Activated CD4-positive, alpha-beta T cell treated with anti-CD3 and anti-CD28 coated beads, Interleukin-2, amount 10 ng/mL, durations not matched to agents 24 days and 14 days (primary cell): ENCODE results near the gene NLN. TPM values are rescaled to one million over a fixed set of nuclear protein-coding genes. Genes with fewer than 3 reads are reported as not detected.
"Not testable (repeated sequence)": the region's sequence is repeated elsewhere in the genome, so short reads cannot be mapped to it uniquely, and the experiment has no call there.

ENCODE experiments used
- DNase-seq: peaks from one replicate; pipeline ENCODE4 v3.0.0; 2022
- H3K27ac Mint-ChIP-seq: one replicate; pipeline ENCODE4 v1.8.0; 2022; ENCODE audit warnings: mild to moderate bottlenecking, mixed read lengths
- H3K27me3 Mint-ChIP-seq: one replicate; pipeline ENCODE4 v1.8.0; 2022; ENCODE audit warnings: mixed read lengths
- H3K36me3 Mint-ChIP-seq: one replicate; pipeline ENCODE4 v1.8.0; 2022; ENCODE audit warnings: low read depth, mild to moderate bottlenecking, mixed read lengths
- H3K4me1 Mint-ChIP-seq: one replicate; pipeline ENCODE4 v1.8.0; 2021; ENCODE audit warnings: mixed read lengths
- H3K4me3 Mint-ChIP-seq: one replicate; pipeline ENCODE4 v1.8.0; 2022; ENCODE audit warnings: mild to moderate bottlenecking, moderate library complexity, mixed read lengths
- H3K9me3 Mint-ChIP-seq: one replicate; pipeline ENCODE4 v1.8.0; 2021; ENCODE audit warnings: mixed read lengths
- intact Hi-C: fragments of 100-400 bp; cut with micrococcal nuclease; formaldehyde crosslinking; loops from one replicate; pipeline ENCODE4 v1.15.1; 2023
- total RNA-seq: library from RNA; stranded (reverse); gene quantifications from 2 replicates; pipeline ENCODE4 v1.2.3, GENCODE V29; 2022

Gene NLN
- total RNA-seq, 1 donor from 2014 or later = 28.0 TPM

DNA sequence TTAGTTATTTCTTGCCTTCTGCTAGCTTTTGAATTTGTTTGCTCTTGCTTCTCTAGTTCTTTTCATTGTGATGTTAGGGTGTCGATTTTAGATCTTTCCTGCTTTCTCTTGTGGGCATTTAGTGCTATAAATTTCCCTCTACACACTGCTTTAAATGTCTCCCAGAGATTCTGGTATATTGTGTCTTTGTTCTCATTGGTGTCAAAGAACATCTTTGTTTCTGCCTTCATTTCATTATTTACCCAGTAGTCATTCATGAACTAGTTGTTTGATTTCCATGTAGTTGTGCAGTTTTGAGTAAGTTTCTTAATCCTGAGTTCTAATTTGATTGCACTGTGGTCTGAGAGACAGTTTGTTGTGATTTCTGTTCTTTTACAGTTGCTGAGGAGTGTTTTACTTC is 127.9 kb downstream of the NLN start:
- Mint-ChIP-seq H3K9me3 (peaks cover 32% of the 10 kb centered on the region), H3K27ac (peak overlapping the region; percentile 6), H3K27me3 (peaks cover 21% of the 10 kb centered on the region)
- intact Hi-C loops, H3K4me1 Mint-ChIP-seq, DNase-seq, H3K36me3 Mint-ChIP-seq, H3K4me3 Mint-ChIP-seq: not testable (repeated sequence)

- Mint-ChIP-seq H3K36me3 (no peaks in the 10 kb centered on the region), H3K4me3 (no peak overlapping the region), H3K27ac (no peak overlapping the region), H3K4me1 (no peaks in the 10 kb centered on the region), H3K9me3 (peaks cover 29% of the 10 kb centered on the region), H3K27me3 (peaks cover 15% of the 10 kb centered on the region)
- intact Hi-C loops = no loop called here
- no peak for DNase-seq
Observed at GRCh38 chr5:65854925-65855324, 132.9 kb downstream of the NLN start.

DNA sequence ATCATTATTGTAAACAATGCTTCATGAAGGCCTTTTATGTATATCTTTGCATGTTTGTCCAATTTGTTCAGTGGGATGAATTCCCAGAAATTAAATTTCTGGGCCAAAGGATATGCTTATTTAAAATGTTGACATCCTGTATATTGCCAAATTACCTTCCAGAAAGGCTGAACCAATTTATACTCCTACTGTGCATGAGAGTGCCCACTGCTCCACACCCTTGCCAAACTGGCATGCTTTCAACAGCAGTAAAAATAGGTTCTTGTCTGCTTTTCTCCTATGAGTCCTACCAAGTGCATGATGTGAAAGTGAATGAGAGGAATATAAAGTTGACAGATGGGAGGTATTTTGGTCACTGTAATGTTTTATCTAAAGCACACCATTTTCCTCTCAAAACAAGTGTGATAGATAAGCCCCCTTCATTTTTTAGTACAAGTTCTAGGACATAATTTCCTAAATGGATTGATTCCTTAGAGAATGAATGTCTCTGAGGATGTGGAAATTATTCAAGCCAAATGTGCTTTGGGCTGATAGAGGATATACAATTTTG is 133.8 kb downstream of the NLN start:
- Mint-ChIP-seq H3K27me3 (peaks cover 10% of the 10 kb centered on the region), H3K4me3 (no peak overlapping the region), H3K36me3 (no peaks in the 10 kb centered on the region), H3K27ac (no peak overlapping the region), H3K9me3 (peaks cover 21% of the 10 kb centered on the region), H3K4me1 (no peaks in the 10 kb centered on the region)
- DNase-seq = no peak
- intact Hi-C loops = no loop called here

GRCh38 chr5:65856520-65856919 is 134.5 kb downstream of the NLN start:
- intact Hi-C loops = no loop called here
- H3K4me1 Mint-ChIP-seq = no peaks in the 10 kb centered on the region
- no peak for DNase-seq

DNA sequence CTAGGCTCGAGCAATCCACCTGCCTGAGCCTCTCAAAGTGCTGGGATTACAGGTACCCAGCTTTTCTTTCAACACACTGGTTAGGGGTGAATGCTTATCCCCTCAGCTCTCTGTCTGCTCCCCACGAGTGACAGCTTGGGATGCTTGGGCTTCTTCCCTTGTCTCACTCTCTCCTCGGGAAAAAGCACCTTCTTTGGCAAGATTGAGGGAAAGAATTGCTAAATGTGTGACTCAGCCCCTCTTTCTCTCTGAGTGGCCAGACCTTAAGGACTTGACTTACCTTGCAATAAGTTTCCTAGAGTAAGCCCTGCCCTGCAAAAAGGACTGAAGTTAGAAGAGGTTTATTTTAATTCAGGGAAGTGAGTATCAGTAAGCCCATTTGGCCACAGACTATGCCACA is 136.3 kb downstream of the NLN start:
- H3K36me3 Mint-ChIP-seq = no peaks in the 10 kb centered on the region
- peaks cover 2% of the 10 kb centered on the region for H3K4me1 Mint-ChIP-seq
- H3K27me3 Mint-ChIP-seq = peaks cover 3% of the 10 kb centered on the region
- H3K9me3 Mint-ChIP-seq = peaks cover 13% of the 10 kb centered on the region
- intact Hi-C loops = no loop called here
- H3K27ac Mint-ChIP-seq = no peak overlapping the region
- H3K4me3 Mint-ChIP-seq = no peak overlapping the region
- no peak for DNase-seq

More at GRCh38 chr5:65856520-65856919, 134.5 kb downstream of the NLN start:
- Mint-ChIP-seq H3K27me3 (peaks cover 5% of the 10 kb centered on the region), H3K9me3 (peaks cover 17% of the 10 kb centered on the region), H3K4me3 (no peak overlapping the region), H3K27ac (no peak overlapping the region), H3K36me3 (no peaks in the 10 kb centered on the region)

- no peak for DNase-seq
- Mint-ChIP-seq H3K27ac (no peak overlapping the region), H3K4me1 (peaks cover 7% of the 10 kb centered on the region), H3K36me3 (no peaks in the 10 kb centered on the region), H3K9me3 (peaks cover 9% of the 10 kb centered on the region), H3K4me3 (no peak overlapping the region), H3K27me3 (peaks cover 2% of the 10 kb centered on the region)
- intact Hi-C loops = no loop called here
Observed at GRCh38 chr5:65861830-65862241, 139.8 kb downstream of the NLN start.

DNA sequence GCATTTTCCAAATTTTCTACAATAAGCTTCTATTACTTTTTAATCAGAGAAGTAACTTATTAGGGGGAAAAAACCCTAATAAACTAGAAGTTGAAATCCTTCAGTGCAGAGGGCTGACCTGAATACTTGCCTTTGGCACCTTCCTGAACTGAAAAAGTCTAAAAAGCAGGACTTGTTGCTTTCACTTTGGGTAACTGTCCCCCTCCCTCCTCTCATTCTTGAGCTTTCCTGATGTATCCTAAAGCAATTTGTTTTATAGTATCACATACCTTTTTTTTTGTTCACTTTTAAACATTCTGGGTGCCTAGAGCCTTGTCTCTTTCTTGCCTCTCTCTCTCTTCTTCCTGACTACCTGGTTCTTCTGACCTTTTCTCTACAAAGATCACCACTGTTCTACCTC is 140.4 kb downstream of the NLN start:
- Mint-ChIP-seq H3K27me3 (peaks cover 2% of the 10 kb centered on the region), H3K27ac (no peak overlapping the region), H3K4me3 (no peak overlapping the region), H3K4me1 (peaks cover 12% of the 10 kb centered on the region), H3K9me3 (peaks cover 9% of the 10 kb centered on the region), H3K36me3 (no peaks in the 10 kb centered on the region)
- intact Hi-C loops = no loop called here
- no peak for DNase-seq

- Mint-ChIP-seq H3K4me1 (peaks cover 18% of the 10 kb centered on the region), H3K27ac (no peak overlapping the region), H3K9me3 (peaks cover 8% of the 10 kb centered on the region), H3K36me3 (no peaks in the 10 kb centered on the region), H3K27me3 (peaks cover under 1% of the 10 kb centered on the region), H3K4me3 (no peak overlapping the region)
- no peak for DNase-seq
- intact Hi-C loops = no loop called here
Observed at GRCh38 chr5:65863747-65864146, 141.7 kb downstream of the NLN start.

DNA sequence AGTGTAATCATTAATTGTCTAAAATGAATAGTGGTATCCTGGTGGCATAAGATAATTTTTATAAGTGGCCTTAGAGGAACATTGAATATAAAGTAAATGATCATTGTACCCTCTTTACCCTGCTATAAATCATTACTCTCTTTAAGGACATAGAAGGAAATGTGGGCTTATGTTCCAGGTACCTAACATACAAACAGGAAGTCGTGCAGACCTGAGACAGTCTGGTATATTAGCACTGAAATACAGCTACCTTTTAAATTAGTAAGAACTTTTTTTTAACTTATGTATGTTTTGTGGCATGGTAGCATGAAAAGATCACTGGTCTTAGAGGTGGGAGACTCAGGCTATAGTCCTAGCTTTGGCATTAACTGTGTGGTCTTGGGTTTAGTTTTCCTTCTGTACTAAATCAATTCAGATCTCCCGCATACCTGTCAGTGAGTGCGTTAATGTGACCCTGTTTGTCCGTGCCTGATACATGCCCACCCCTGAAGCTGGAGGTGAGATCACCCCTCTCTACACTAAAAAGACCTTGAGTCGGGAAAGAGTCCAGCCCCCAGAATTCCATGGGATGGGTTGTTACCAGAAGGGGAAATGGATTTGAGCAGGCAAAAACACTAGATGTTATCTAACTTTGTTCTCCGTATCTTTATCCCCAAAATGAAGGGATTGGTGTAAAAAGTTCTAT is 145.0 kb downstream of the NLN start:
- Mint-ChIP-seq H3K4me1 (peaks cover 18% of the 10 kb centered on the region), H3K27ac (peak overlapping the region; percentile 42), H3K9me3 (no peaks in the 10 kb centered on the region), H3K36me3 (no peaks in the 10 kb centered on the region), H3K4me3 (peak overlapping the region; percentile 60), H3K27me3 (no peaks in the 10 kb centered on the region)
- no peak for DNase-seq
- intact Hi-C loops = no loop called here

GRCh38 chr5:65867542-65868195 is 145.7 kb downstream of the NLN start:
- H3K4me3 Mint-ChIP-seq = peak overlapping the region; percentile 60
- H3K36me3 Mint-ChIP-seq = no peaks in the 10 kb centered on the region
- peaks cover 15% of the 10 kb centered on the region for H3K4me1 Mint-ChIP-seq
- DNase-seq = no peak
- no peaks in the 10 kb centered on the region for H3K27me3 Mint-ChIP-seq
- intact Hi-C loops = no loop called here
- H3K9me3 Mint-ChIP-seq = no peaks in the 10 kb centered on the region
- H3K27ac Mint-ChIP-seq = peak overlapping the region; percentile 48

DNA sequence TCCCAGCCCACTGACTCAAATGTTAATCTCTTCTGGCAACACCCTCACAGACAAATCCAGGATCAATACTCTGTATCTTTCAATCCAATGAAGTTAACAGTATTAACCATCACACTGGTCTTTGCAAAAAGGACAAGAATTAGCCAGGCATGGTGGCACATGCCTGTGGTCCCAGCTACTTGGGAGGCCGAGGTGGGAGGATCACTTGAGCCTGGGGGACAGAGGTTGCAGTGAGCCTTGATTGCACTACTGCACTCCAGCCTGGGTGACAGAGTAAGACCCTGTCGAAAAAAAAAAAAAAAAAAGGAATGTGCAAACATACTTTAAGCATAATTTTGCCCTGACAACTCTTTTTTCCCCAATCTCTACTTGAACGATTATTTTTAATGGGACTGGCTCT is 146.5 kb downstream of the NLN start:
- intact Hi-C loops = no loop called here

DNA sequence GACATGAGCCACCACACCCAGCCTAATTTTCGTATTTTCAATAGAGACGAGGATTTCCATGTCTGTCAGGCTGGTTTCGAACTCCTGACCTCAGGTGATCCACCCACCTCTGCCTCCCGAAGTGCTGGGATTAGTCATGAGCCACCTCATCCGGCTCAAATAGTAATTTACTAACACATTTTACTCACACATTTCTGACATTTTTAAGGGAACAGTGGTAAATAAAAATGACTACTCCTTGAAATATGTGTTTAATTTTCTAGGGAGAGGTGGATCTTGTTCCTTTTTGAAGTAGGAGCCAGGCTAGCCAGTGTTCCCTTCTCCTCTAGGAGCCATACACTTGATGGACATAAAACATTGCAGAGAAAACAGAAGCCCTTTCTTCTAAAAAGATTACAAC is 149.2 kb downstream of the NLN start:
- Mint-ChIP-seq H3K4me1 (peaks cover 14% of the 10 kb centered on the region), H3K9me3 (peaks cover 7% of the 10 kb centered on the region), H3K27ac (no peak overlapping the region), H3K4me3 (no peak overlapping the region), H3K36me3 (no peaks in the 10 kb centered on the region), H3K27me3 (no peaks in the 10 kb centered on the region)
- intact Hi-C loops = no loop called here
- DNase-seq = no peak

More for the DNA sequence above, 146.5 kb downstream of the NLN start:
- Mint-ChIP-seq H3K27me3 (no peaks in the 10 kb centered on the region), H3K4me1 (peaks cover 15% of the 10 kb centered on the region), H3K9me3 (peaks cover 2% of the 10 kb centered on the region), H3K27ac (no peak overlapping the region), H3K36me3 (no peaks in the 10 kb centered on the region), H3K4me3 (no peak overlapping the region)
- no peak for DNase-seq

GRCh38 chr5:65871776-65872175 is 149.8 kb downstream of the NLN start:
- H3K27me3 Mint-ChIP-seq, intact Hi-C loops, H3K4me3 Mint-ChIP-seq, H3K9me3 Mint-ChIP-seq, H3K36me3 Mint-ChIP-seq, H3K27ac Mint-ChIP-seq, DNase-seq: not testable (repeated sequence)
- peaks cover 12% of the 10 kb centered on the region for H3K4me1 Mint-ChIP-seq

DNA sequence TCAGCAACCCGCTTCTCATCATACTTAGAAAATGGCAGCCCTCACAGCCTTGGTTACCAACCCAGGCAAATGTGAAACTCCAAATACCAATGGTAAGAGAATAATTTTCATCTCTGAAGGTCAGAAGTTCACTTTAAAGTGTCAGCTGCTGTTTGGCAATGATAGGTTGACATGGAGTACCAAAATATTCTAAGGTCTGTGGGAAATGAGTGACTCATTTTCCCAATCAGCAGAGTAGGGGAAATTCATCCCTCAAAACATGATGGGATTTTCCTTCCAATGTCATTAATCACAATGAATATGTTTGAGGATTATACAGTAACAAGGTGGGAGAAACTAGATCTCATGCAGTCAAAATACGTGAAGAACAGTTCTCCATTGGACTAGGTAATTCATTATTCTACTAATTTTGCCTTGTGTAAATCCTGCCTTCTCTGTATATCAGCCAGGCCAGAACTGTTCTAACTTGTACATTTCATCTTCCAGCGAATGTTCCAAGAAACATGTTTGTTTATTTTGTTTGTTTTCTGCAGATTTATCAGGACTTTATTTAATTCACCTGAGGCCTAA is 151.3 kb downstream of the NLN start:
- Mint-ChIP-seq H3K27me3 (no peaks in the 10 kb centered on the region), H3K4me3 (no peak overlapping the region), H3K36me3 (peaks cover 1% of the 10 kb centered on the region), H3K9me3 (peaks cover 11% of the 10 kb centered on the region), H3K27ac (no peak overlapping the region), H3K4me1 (no peaks in the 10 kb centered on the region)
- intact Hi-C loops = no loop called here
- DNase-seq = no peak
